ENCODE measurements around the gene PIP5K1B. TPM values are rescaled to one million over a fixed set of nuclear protein-coding genes. Genes with fewer than 3 reads are reported as not detected.

The PIP5K1B gene
- total and polyA plus RNA-seq, 2 donors (not counting 3 experiments of a cell fraction or from before 2014, with no cell fraction given), result 0.27 TPM; not detected in 1

DNA sequence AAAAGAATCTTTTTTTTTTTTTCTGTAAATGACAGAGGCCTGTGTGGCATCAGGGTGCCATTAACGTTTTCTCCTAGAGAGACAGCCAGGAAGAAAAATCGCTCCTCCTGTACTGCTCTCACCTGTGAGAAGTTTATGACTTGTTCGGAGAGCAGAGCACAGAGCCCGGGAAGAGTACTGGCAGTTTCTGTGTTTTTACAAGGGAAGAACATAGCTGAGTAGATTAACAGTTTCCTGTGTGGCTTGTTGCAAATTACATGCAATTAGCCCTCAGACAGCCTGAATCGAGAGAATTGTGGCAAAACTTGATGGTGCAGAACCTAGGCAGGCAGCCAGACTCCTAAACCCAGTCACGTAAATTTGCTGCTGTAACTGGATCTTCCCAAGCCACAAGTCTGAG lies 276.7 kb downstream of the PIP5K1B start:
- ChIA-PET CTCF (interaction anchor here (1.8 kb wide), 1 partner anchor 14 kb away, joined by 5 read pairs; no protein-coding TSS in a partner anchor), POLR2A (no interaction called here)
- Histone ChIP-seq H3K79me2 (ENCODE audit: control insufficient read depth, insufficient read depth, low read length) (no peaks in the 10 kb centered on the region), H3K27ac (ENCODE audit: insufficient read depth, low read depth, low read length) (no peak overlapping the region), H3K4me1 (ENCODE audit: control insufficient read depth, extremely low read depth, insufficient read depth, low read length) (no peaks in the 10 kb centered on the region), H3K4me3 (replicated peaks in 1 of 3; ENCODE audit: insufficient read depth in 1 of 3, low read depth in 1 of 3, low read length in 3 of 3) (no peak overlapping the region), H4K20me1 (replicated peaks; ENCODE audit: control insufficient read depth, extremely low read depth, insufficient read depth, low read length) (no peaks in the 10 kb centered on the region), H3K36me3 (ENCODE audit: control insufficient read depth in 2 of 2, extremely low read depth in 1 of 2, insufficient read depth in 2 of 2, low read length in 2 of 2) (no peaks in the 10 kb centered on the region), H2AFZ (ENCODE audit: low read depth, low read length) (no peak overlapping the region), H3K27me3 (ENCODE audit: control insufficient read depth in 2 of 2, insufficient read depth in 2 of 2, low read length in 2 of 2) (peaks cover 2 to 5% of the 10 kb centered on the region in 2 experiments), H3K9me1 (replicated peaks; ENCODE audit: control insufficient read depth, extremely low read depth, insufficient read depth, low read length) (no peaks in the 10 kb centered on the region), H3K9ac (replicated peaks; ENCODE audit: extremely low read depth, insufficient read depth, low read length) (no peak overlapping the region), H3K9me3 (replicated peaks; ENCODE audit: control insufficient read depth, insufficient read depth, low read length) (no peaks in the 10 kb centered on the region), H3K4me2 (ENCODE audit: insufficient read depth, low read length) (no peak overlapping the region)
- TF ChIP-seq FOS (IDR thresholded peaks at IDR 0.05; ENCODE audit: borderline replicate concordance, insufficient read depth, low read length) (no peak), MYC (IDR thresholded peaks at IDR 0.05; ENCODE audit: low read depth, low read length) (no peak), GATA2 (IDR thresholded peaks at IDR 0.05; ENCODE audit: insufficient read depth, insufficient read length, low read depth, low read length) (no peak), JUN (IDR thresholded peaks at IDR 0.05; ENCODE audit: borderline replicate concordance, insufficient read depth, insufficient read length, low read depth) (no peak), POLR2AphosphoS5 (IDR thresholded peaks at IDR 0.05; ENCODE audit: insufficient read depth, low read depth, low read length) (no peak), POLR2A (IDR thresholded peaks at IDR 0.05; ENCODE audit: low read depth, low read length) (no peak), EZH2 (IDR thresholded peaks at IDR 0.05; ENCODE audit: borderline replicate concordance, low read depth, low read length, severe bottlenecking) (no peak)
- TF ChIP-seq, protein P1, sequence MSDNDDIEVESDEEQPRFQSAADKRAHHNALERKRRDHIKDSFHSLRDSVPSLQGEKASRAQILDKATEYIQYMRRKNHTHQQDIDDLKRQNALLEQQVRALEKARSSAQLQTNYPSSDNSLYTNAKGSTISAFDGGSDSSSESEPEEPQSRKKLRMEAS (IDR thresholded peaks at IDR 0.05; ENCODE audit: insufficient read depth, insufficient read length), result no peak
- TF ChIP-seq, protein P2, sequence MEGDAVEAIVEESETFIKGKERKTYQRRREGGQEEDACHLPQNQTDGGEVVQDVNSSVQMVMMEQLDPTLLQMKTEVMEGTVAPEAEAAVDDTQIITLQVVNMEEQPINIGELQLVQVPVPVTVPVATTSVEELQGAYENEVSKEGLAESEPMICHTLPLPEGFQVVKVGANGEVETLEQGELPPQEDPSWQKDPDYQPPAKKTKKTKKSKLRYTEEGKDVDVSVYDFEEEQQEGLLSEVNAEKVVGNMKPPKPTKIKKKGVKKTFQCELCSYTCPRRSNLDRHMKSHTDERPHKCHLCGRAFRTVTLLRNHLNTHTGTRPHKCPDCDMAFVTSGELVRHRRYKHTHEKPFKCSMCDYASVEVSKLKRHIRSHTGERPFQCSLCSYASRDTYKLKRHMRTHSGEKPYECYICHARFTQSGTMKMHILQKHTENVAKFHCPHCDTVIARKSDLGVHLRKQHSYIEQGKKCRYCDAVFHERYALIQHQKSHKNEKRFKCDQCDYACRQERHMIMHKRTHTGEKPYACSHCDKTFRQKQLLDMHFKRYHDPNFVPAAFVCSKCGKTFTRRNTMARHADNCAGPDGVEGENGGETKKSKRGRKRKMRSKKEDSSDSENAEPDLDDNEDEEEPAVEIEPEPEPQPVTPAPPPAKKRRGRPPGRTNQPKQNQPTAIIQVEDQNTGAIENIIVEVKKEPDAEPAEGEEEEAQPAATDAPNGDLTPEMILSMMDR (IDR thresholded peaks at IDR 0.05; ENCODE audit: extremely low read depth in 1 of 2, insufficient read depth in 1 of 2, low read depth in 1 of 2, low read length in 2 of 2), result no peak
- no TSS peak for BruUV-seq (replicated peaks)
- dilution Hi-C loops (cut with MboI; ENCODE audit: extremely low pct_ligation_motif_present, low sequenced_read_pairs) (no loop called here), intact Hi-C loops (cut with micrococcal nuclease) (no loop called here)
- no peak for FAIRE-seq
- DNase-seq (ENCODE audit: low read depth, low spot score), result no peak
